Measurements from ENCODE around the gene TBC1D10A. TPM values are rescaled to one million over a fixed set of nuclear protein-coding genes. Genes with fewer than 3 reads are reported as not detected.

The TBC1D10A gene
- total RNA-seq, 1 donor from 2014 or later = 51.8 TPM

DNA sequence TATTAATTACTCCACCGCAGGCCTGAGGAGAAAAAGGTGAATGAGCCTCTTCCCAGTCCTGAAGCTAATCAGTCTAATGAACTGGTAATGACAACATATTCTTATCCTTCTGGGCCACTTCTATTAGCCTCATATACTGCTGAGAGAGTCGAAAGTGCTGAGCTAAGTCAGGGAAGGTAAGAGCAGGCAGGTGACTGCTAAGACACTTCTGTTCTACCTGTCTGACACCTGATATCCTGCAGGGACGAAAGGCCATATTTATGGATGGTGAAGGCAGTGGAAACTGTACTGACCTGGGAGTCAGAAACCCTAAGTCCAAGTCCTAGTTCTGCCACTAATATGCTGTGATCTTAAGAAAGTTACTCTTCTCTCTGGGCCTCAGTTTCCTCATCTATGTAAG lies 3.5 kb downstream of the TBC1D10A start:
- intact Hi-C loops (cut with micrococcal nuclease) = no loop called here

DNA sequence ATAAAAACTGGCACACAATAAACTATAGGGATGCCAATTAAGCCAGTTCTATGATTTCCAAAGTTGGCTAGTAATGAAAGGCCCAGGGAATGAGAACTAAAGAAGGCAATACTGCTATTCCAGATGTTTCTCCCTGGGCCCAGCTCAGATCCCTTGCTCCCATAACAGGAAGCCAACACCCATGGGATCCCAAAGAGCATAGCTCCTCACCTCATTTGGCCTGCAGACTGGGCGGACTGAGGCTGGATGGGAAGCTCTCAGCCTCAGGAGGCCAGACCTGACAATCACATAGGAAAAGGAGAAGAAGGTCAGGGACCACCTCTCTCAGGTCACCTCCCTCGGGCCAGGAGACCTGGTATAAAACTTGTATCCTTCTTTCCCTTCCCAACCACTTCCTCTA lies 5.3 kb downstream of the TBC1D10A start:
- intact Hi-C loops (cut with micrococcal nuclease) = no loop called here

DNA sequence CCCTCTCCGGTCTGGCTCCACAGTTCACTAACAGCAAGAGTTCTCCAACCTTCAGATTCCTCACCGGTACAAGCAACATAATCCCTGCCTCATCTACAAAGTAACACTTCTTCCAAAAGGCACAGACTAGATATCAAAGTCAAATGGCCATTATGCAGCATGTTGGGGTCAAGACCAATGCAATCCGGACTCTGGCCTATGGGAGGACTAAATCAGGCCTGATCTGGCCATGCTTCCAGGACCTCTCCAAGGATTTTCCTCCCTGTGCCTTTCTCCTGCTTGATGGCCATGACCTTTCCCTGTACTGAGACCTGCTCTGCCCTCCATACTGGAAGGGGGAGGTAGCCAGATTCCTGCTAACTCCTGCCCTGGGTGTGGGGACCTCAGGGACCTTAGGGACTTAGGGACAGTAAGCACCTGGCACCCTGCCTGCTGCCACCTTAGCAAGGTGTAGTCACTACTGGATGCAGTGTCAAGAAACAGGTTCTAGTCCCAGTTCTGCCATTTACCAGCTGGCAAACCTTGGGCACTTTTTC lies 6.7 kb downstream of the TBC1D10A start:
- intact Hi-C loops (cut with micrococcal nuclease) = no loop called here

DNA sequence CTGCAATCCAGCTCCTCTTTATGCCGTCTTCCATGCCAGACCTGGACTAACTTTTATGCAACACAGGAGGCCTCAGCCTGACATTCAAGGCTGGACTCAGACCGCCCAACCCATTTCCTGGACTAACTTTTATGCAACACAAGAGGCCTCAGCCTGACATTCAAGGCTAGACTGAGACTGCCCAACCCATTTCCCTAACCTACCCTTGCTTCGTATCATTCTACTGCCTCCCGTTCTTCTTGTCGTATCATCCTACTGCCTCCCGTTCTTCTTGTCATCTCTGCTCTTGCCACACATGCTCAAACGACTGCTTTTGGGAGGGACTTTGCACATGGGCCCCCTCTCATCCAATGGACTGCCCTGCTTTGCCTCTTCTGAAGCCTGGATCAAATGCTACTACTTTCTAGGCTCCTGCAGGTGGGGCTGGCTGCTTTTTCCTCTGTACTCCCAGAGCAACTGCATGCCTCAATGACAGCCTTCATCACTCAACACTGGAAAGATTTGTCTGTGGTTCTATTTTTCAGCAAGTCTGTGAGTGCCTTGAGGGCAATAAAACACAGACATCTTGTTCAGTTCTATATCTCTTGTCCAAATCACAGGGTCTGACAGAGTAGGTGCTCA lies 7.8 kb downstream of the TBC1D10A start:
- intact Hi-C loops (cut with micrococcal nuclease) = no loop called here

DNA sequence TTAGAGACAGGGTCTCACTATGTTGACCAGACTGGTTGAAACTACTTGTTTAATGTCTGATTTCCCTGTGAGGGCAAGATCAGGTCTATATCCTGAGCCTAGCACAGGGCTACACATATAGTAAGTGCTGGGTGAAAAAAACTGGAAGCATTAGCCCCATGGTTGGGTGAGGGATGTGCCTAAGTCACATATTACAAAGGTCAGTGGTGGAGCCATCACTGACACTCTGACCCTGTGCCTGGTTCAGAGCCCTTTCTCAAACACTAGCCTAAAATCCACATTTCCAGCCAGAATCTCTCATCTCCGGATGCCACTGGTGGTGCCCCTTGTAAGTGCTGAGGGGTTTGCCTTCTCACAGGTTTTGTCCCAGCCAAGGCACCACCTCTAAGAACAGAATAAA lies 9.0 kb downstream of the TBC1D10A start:
- intact Hi-C loops (cut with micrococcal nuclease) = no loop called here

DNA sequence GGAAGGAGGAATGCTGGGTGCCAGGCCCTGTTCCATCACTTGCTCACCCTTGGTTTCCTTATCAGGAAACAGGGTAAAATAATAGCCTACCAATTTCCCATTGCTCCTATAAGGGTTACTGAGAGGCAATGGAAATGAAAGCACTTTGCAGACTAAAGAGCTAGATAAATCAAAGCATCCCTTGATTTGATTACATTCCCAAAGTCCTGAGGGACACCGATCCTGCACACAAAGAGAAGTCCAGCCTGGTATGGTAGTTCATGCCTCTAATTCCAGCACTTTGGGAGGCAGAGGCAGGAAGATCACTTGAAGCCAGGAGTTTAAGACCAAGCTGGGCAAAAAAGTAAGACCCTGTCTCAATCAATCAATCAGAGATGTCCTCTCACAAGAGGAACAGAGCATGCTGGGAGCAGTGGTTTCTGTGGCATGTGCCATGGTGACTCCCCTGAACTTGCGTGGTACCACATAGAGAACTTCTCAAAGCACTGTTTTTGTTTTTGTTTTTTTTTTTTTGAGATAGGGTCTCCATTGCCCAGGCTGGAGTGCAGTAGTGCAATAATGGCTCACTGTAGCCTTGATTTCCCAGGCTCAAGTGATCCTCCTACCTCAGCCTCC lies 10.7 kb downstream of the TBC1D10A start:
- intact Hi-C loops (cut with micrococcal nuclease) = loop anchor here (1.0 kb wide), 1 partner anchor 8 kb away; no protein-coding TSS in a partner anchor

DNA sequence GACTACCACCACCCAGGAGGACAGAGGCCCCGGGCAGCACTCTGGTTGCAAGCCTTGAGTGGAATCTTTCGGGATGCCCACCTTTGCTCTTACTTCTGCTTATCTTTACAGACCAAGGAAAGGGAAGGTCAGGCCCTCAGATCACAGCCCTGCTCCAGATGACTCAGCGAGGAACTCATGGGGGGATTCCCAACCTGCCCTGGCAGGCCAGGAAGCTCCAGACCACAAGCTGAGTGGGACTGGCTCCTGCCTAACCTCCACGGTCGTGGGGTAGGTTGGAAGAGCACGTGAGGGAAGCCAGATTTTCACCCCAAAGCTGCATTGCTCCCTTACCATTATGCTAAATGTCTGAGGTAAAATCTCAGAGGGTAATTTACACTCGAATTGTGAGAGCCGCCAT lies 11.8 kb downstream of the TBC1D10A start:
- intact Hi-C loops (cut with micrococcal nuclease) = loop anchor here (1.0 kb wide), 1 partner anchor 9 kb away; no protein-coding TSS in a partner anchor

DNA sequence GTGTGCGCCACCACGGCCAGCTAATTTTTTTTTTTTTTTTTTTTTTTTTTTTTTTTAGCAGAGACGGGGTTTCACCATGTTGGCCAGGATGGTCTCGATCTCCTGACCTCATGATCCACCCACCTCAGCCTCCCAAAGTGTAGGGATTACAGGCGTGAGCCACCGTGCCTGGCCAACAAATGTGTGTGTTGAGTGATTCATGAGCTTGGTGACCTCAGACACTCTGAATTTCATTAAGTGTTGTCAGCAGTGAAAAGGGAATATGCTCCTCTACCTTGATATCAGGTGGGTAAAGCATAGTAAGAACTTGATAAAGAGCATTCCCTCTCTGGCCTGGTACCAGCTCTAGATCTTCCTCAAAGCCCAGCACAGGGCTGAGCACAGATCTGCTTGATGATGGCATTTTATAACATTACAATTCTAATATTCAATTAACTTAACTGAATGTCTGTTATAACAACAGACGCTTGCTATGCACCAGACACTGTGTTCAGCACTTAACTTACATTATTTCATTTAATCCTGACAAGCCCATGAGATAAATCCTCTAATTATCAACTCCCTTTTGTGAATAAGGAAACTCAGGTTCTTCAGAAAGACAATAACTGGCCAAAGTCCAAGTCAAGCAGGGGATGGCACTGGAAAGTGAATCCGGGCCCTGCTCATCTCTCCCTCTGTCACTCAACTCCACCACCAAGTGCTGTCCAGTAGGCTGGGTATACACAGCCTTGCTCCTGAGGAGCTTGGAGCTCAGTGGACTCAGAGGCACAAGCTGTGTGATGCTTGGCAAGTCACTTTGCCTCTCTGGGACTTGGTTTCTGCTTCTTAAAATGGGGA lies 13.0 kb downstream of the TBC1D10A start:
- intact Hi-C loops (cut with micrococcal nuclease) = loop anchor here (1.0 kb wide), 1 partner anchor 7 kb away; no protein-coding TSS in a partner anchor

DNA sequence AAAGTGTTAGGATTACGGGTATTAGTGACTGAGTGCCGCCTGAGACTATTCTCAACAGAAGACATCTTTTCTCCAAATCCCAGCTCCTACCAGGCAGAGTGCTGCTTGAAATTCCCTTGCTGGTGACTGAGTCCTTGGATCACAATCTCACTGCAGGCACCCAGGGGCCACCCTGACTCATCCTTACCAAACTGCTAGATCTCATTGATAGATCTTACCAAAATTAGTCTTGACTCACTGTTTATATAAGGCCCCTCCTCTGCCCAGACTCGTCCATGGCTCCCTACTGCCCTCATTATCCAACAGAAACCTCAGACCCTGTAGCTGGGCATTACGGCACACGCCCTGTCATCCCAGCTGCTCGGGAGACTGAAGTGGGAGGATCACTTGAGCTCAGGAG lies 14.7 kb downstream of the TBC1D10A start:
- intact Hi-C loops (cut with micrococcal nuclease) = no loop called here

DNA sequence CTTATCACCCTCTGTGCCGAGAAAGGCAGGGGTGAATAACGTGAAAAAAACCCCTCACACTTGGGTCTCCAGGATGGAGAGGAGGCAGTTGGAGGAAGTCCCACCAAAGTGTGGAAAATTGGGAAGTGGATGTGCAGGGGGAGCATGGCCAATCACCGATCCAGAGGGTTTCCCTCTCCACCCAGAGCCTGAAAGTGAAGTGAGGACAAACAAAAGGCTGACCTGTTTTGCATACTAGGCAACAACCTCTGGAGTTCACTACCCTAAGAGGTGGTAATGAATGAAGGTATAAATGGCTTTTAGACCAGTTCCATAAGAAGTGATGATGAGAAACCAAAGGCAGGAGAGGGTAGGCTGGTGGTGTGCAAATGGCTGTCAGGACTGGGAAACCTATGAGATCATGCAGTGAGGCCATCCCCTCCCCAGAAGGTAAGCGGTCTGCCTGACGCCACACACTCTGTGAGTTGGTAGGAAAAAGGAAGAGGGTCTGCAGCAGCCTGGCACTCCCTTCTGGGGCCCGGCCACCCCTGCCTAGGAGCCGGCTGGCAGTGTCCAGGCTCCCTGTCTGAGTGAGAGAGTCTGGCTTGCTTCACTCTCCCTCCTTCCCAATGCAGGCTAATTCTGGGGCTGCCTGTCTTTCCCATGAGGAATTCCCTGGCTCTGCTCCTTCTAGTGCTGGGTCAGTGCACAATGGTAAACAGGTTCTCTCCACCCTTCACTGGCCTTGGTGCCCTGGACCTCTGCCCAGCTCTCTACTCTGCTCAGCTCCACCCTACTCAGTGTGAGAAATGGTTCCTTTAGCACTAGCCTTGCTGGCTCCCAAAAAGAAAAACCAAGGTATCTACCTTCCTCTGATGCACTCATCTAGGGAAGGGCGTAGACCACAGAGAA lies 15.6 kb downstream of the TBC1D10A start:
- intact Hi-C loops (cut with micrococcal nuclease) = no loop called here

DNA sequence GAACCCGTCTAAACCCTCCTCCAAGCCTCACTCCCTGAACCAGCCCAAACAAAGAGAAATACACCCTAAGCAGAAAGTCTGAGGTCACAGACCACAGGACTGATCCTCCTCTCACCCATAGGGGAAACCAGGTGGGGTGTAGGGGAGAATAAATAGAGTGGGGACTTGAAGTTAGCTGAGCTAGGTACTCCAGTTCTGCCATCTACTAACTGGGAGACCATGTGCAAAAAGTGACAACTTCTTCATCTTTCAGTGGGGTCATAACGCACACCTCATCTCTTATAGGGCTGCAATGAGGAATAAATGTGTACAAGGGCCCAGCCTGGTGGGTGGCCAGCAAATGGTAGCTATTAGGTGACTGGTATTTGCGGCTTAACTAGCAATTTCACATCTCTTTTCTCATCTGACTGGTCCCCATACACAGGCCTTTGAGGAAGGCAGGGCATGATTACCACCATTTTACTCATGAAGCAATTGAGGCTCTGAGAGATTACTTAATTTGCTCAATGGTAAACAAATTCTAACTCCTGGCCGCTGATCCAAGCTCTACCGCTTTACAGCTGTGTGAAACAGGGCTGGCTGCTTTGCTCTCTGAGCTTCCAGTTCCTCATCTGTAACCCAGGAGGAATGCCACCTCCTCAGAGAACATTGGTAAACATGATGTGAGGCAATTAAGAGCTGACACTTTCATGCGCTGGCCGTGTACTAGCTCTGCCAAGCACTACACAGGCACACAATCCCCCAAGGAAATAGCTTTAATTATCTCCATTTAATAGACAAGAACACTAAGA lies 16.6 kb downstream of the TBC1D10A start:
- intact Hi-C loops (cut with micrococcal nuclease) = loop anchor here (5.0 kb wide), 2 partner anchors 112 to 473 kb away; partner anchors contain the start of gene ASCC2

DNA sequence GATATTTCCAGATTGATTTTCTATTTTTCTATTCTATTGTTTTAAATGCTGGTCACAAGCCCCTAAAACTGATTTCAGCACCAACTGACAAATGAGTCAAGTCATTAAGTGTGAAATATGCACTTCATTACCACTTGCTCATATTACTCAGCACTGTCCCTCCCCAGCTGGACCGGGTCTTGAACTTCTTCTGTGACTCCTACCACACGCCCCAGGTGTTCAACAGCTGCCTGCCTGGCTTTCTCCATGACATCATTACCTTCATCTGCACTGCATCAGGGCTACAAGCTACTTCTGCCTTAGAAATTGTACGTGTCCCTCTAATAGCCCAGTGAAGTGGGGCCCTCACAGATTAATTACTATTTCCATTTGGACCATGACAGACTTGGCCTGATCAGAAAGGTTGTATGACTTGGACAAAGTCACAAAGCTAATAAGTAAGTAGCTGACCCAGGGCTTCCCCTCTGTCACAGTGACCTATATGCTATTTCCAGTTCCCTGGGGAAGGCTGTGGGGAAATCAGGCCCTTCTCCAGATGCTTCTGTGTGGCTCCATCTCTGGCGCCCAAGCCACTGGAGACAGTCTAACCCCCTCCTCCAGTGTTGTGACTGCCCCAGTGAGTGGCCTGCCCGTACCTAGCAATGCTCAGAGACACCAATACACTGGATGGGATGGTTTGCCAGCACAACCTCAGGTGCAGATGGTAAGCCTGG lies 18.1 kb downstream of the TBC1D10A start:
- intact Hi-C loops (cut with micrococcal nuclease) = loop anchor here (5.0 kb wide), 2 partner anchors 114 to 471 kb away; partner anchors contain the start of gene ASCC2

DNA sequence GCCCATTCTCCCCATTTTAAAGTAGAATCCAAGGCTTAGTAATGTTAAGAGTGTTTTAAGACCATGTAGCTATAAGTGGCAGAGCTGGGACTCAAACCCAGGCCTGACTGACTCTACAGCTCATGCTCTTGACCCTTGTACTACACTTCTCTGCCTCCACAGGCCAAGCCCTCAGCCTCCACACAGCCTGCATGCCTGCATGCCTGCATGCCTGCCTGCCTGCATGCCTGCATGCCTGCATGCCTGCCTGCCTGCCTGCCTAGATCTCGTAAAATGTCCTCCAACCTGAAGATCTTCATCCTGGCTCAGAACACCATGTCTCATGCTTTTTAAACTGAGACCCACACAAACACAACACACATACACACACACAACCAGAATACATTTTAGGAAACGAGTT lies 18.6 kb downstream of the TBC1D10A start:
- intact Hi-C loops (cut with micrococcal nuclease) = loop anchor here (5.0 kb wide), 2 partner anchors 114 to 471 kb away; partner anchors contain the start of gene ASCC2

DNA sequence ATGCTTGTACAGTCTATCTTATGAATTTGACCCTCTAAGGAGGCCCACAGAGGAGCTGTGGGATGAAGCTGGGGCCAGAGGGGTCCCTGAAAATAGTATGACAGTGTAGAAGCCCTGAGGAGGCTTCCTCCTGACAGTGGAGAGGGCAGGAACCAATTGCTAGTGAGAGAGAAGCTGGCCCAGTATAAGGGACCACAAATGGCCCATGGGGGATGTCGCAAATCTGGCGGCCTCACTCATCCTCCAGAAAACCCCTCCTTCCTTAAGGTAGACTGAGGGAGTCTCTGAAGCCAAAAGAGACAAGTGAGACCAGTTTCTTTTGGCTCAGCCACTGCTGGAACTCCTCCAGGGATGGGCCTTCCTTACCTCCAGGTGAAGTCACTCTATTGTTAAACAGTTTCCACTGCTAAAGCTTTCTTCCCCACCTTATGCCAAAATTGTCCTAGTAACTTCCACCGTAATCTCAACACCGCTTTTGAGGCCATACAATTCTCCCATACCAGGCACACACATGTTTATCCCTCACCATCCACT lies 19.6 kb downstream of the TBC1D10A start:
- intact Hi-C loops (cut with micrococcal nuclease) = loop anchor here (5.0 kb wide), 2 partner anchors 115 to 470 kb away; partner anchors contain the start of gene ASCC2

DNA sequence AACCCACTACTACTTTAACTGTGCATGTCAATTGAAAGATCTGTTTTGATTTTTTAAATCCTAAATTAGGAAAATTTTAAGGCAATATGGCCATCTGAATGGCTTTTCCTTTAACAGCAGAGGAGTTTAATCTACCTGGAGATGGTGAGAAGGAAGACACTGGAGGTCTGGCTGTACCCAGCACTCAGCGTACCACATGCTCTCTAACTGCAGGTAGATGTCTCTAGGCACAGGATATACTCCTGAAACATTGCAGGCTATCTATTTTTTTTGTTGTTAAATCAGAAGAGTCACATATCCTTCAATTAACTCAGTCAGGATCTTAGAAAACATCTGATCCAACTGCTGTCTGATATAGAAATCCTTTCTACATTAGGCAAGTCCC lies 20.1 kb downstream of the TBC1D10A start:
- intact Hi-C loops (cut with micrococcal nuclease) = loop anchor here (1.0 to 5.0 kb wide), 6 partner anchors 8 to 469 kb away; partner anchors contain the start of genes ASCC2 and SF3A1

DNA sequence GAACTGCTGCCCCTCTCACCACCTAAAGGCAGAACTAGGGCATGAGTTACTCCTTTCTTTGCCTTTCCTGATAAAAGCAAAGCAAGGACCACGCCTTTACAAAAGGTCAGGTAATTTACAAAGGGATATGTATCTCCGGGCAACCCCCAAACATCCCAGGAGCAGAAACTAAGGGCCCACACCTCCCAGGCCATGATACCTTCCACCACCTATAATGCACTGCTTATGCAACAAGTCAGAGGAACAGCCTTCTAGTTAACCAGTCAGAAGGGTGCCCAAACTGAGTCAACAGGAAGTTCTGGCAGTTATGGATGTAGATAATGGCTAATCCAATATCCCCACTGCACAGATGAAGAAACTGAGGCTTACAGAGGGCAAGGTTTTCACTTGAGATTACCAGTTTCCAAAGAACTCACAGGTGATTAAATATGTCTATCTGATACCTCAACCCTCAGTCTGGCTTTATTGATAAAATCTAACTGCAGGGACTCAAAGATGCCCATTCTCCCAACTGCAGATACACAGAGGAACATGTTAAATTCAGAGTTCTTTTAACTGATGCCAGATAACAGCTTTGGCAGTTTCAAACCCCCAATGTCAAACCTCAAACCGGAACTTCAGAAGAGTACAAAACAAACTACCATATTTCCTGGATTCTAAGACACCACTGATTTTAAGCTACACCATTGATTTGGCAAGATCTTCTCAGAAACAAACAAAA lies 20.7 kb downstream of the TBC1D10A start:
- intact Hi-C loops (cut with micrococcal nuclease) = loop anchor here (1.0 to 5.0 kb wide), 7 partner anchors 8 to 469 kb away; partner anchors contain the start of genes ASCC2, CASTOR1 and SF3A1

DNA sequence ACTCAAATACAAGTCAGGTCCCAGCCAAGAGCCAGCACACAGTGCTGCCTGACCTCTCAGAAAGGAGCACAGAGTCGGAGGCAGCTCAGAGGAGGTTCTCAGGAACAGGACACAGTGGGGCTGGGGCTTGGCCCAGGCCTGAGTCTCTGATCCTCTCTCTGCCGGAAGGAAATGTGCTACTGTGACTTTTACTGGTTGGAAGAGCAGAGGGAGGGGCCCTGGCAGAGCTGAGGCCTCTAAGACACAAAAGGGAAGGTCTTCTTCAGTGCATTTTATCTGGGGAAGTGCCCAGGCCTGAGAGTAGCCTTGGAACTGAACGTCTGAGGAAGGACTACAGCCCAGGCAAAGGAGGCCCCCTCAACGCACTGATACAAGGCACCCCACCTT lies 21.2 kb downstream of the TBC1D10A start:
- intact Hi-C loops (cut with micrococcal nuclease) = loop anchor here (1.0 to 5.0 kb wide), 3 partner anchors 16 to 468 kb away; partner anchors contain the start of genes ASCC2 and CASTOR1
